Parathyroid adenoma (tissue), 2 donors: ENCODE data around the gene TAS2R9.
"Not testable (repeated sequence)": the region's sequence is repeated elsewhere in the genome, so short reads cannot be mapped to it uniquely, and the experiment has no call there.

ENCODE experiments used
- H2AFZ ChIP-seq: fragments of 300-600 bp; sonication (generic); one replicate; pipeline ENCODE4 v1.7.0; 2017; ENCODE audit warnings: antibody characterized with exemption, mild to moderate bottlenecking
- H3K27ac ChIP-seq: fragments of 300-600 bp; sonication (generic); one replicate; pipeline ENCODE4 v1.7.0; 2017
- H3K27me3 ChIP-seq: fragments of 300-600 bp; sonication (generic); one replicate; pipeline ENCODE4 v1.7.0; 2017; ENCODE audit warnings: low read length; ENCODE audit not compliant: control insufficient read depth, insufficient read depth
- H3K36me3 ChIP-seq: fragments of 300-600 bp; sonication (generic); one replicate; pipeline ENCODE4 v1.7.0; 2017; ENCODE audit warnings: low read length; ENCODE audit not compliant: control insufficient read depth, insufficient read depth
- H3K4me1 ChIP-seq: fragments of 300-600 bp; sonication (generic); one replicate; pipeline ENCODE4 v1.7.0; 2017; ENCODE audit warnings: control low read depth
- H3K4me2 ChIP-seq: fragments of 300-600 bp; sonication (generic); one replicate; pipeline ENCODE4 v1.7.0; 2017; ENCODE audit warnings: low read length
- H3K4me3 ChIP-seq: fragments of 300-600 bp; sonication (generic); one replicate; pipeline ENCODE4 v1.7.0; 2017; ENCODE audit warnings: low read depth, low read length
- H3K79me2 ChIP-seq: fragments of 300-600 bp; sonication (generic); one replicate; pipeline ENCODE4 v1.7.0; 2017; ENCODE audit warnings: control low read depth
- H3K9ac ChIP-seq: fragments of 300-600 bp; sonication (generic); one replicate; pipeline ENCODE4 v1.7.0; 2017; ENCODE audit warnings: mild to moderate bottlenecking
- H3K9me3 ChIP-seq: fragments of 300-600 bp; sonication (generic); one replicate; pipeline ENCODE4 v1.7.0; 2017; ENCODE audit warnings: low read length; ENCODE audit not compliant: control insufficient read depth
- TF ChIP-seq, protein P1 (sequence below): fragments of 300-600 bp; sonication (generic); IDR thresholded peaks from one replicate; pipeline ENCODE4 v1.7.0; 2017; ENCODE audit warnings: antibody characterized with exemption, mild to moderate bottlenecking
- donor health status: primary hyperparathyroidism.

Gene TAS2R9

GRCh38 chr12:10801741-10802140 lies 8.2 kb downstream of the TAS2R9 start:
- H2AFZ ChIP-seq: no peak overlapping the region
- no peaks in the 10 kb centered on the region for H3K4me1 ChIP-seq
- no peak overlapping the region for H3K27ac ChIP-seq
- no peaks in the 10 kb centered on the region for H3K27me3 ChIP-seq
- H3K79me2 ChIP-seq: no peaks in the 10 kb centered on the region
- TF ChIP-seq, protein P1, sequence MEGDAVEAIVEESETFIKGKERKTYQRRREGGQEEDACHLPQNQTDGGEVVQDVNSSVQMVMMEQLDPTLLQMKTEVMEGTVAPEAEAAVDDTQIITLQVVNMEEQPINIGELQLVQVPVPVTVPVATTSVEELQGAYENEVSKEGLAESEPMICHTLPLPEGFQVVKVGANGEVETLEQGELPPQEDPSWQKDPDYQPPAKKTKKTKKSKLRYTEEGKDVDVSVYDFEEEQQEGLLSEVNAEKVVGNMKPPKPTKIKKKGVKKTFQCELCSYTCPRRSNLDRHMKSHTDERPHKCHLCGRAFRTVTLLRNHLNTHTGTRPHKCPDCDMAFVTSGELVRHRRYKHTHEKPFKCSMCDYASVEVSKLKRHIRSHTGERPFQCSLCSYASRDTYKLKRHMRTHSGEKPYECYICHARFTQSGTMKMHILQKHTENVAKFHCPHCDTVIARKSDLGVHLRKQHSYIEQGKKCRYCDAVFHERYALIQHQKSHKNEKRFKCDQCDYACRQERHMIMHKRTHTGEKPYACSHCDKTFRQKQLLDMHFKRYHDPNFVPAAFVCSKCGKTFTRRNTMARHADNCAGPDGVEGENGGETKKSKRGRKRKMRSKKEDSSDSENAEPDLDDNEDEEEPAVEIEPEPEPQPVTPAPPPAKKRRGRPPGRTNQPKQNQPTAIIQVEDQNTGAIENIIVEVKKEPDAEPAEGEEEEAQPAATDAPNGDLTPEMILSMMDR: no peak
- no peak overlapping the region for H3K4me2 ChIP-seq
- no peak overlapping the region for H3K4me3 ChIP-seq
- H3K9me3 ChIP-seq: no peaks in the 10 kb centered on the region
- no peaks in the 10 kb centered on the region for H3K36me3 ChIP-seq
- no peak overlapping the region for H3K9ac ChIP-seq

- no peak overlapping the region for H3K27ac ChIP-seq
- H3K4me1 ChIP-seq: no peaks in the 10 kb centered on the region
- H3K4me3 ChIP-seq: no peak overlapping the region
- H3K4me2 ChIP-seq: no peak overlapping the region
- H3K79me2 ChIP-seq: no peaks in the 10 kb centered on the region
- no peak overlapping the region for H3K9ac ChIP-seq
- TF ChIP-seq, protein P1: no peak
- no peaks in the 10 kb centered on the region for H3K36me3 ChIP-seq
- no peak overlapping the region for H2AFZ ChIP-seq
- no peaks in the 10 kb centered on the region for H3K9me3 ChIP-seq
- no peaks in the 10 kb centered on the region for H3K27me3 ChIP-seq
Measured at GRCh38 chr12:10794222-10794621, 15.7 kb downstream of the TAS2R9 start.

DNA sequence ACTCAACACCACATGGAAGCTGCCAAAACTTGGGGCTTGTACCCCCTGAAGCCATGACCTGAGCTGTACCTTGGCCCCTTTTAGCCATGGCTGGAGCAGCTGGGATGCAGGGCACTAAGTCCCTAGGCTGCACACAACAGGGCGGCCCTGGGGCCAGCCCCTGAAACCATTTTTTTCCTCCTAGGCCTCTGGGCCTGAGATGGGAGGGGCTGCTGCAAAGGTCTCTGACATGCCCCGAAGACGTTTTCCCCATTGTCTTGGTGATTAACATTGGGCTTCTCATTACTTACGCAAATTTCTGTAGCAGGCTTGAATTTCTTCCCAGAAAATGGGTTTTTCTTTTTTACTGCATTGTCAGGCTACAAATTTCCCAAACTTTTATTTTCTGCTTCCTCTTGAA lies 18.2 kb downstream of the TAS2R9 start:
- H3K79me2 ChIP-seq, H3K9me3 ChIP-seq, H2AFZ ChIP-seq, H3K27ac ChIP-seq, H3K27me3 ChIP-seq, H3K9ac ChIP-seq, H3K4me1 ChIP-seq, H3K4me2 ChIP-seq, H3K36me3 ChIP-seq, H3K4me3 ChIP-seq: not testable (repeated sequence)

DNA sequence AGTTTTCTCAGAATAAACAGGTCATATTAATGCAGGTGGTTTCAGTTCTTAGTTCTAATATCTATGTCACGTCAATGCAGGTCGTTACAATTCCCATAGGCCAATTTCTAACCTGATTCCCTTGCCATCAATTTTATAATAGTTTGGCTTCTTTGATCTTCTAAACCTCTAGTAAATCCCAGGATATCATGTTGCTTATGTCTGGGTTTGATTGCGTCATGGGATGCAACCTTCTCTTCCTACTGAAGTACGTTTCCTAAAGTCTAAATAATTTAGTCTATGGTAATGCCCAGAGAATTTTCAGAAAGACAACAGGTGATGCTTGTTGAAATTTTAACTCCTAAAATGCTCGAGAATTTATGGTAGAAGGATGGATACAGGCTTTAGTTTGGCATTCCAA lies 26.7 kb downstream of the TAS2R9 start:
- Histone ChIP-seq H3K9ac (no peak overlapping the region), H3K4me1 (no peaks in the 10 kb centered on the region), H3K9me3 (no peaks in the 10 kb centered on the region), H3K79me2 (no peaks in the 10 kb centered on the region), H3K36me3 (no peaks in the 10 kb centered on the region), H2AFZ (no peak overlapping the region), H3K27ac (no peak overlapping the region), H3K4me2 (no peak overlapping the region), H3K27me3 (peaks cover 3% of the 10 kb centered on the region), H3K4me3 (no peak overlapping the region)
- TF ChIP-seq, protein P1: no peak

- no peak overlapping the region for H3K9ac ChIP-seq
- H3K4me1 ChIP-seq: no peaks in the 10 kb centered on the region
- H3K9me3 ChIP-seq: no peaks in the 10 kb centered on the region
- no peaks in the 10 kb centered on the region for H3K79me2 ChIP-seq
- TF ChIP-seq, protein P1: no peak
- no peak overlapping the region for H3K4me2 ChIP-seq
- H3K36me3 ChIP-seq: no peaks in the 10 kb centered on the region
- H3K27ac ChIP-seq: no peak overlapping the region
- no peak overlapping the region for H2AFZ ChIP-seq
- no peak overlapping the region for H3K4me3 ChIP-seq
- H3K27me3 ChIP-seq: peaks cover 3% of the 10 kb centered on the region
Measured at GRCh38 chr12:10779103-10779502, 30.9 kb downstream of the TAS2R9 start.
